Measurements from ENCODE around the gene FKBP5. TPM values are rescaled to one million over a fixed set of nuclear protein-coding genes. Genes with fewer than 3 reads are reported as not detected.

FKBP5 gene
- total RNA-seq, 3 donors from 2014 or later: 167 to 970 (median 266) TPM

DNA sequence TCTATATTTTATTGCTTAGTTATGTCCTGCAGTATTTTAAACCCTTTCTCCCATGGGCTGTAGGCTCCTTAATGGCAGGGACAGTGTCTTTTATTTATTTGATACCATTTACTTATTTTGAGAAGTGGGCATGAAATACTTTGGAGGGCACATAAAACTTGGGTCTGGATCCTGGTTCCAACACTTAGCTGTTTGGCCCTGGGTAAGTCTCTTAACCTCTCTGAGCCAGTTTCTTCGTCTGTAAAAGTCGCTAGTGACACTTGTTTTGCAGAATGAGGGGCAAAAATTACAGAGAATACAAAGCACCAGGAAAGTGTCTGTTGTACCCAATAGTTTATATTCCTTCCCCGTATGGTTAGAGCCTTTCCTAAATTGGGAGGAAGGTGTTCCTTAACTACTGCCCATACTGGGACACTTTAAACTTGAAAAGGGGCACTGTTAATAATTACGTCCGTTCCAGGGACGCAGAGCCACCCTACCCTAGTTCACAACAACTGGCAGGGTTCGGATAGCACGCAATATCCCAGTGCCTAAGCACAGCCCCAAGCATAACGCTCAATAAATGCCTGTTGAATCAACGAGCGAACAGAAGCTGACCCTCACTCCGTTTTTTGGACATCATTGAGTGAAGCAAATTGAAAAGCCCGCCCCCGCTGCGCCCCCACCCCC, 42.2 kb upstream of the FKBP5 start:
- Histone ChIP-seq H3K27ac (peak overlapping the region; percentile 98 to 99), H3K27me3 (no peaks in the 10 kb centered on the region), H3K9me3 (no peaks in the 10 kb centered on the region), H3K36me3 (no peaks in the 10 kb centered on the region), H3K4me1 (peaks cover 53 to 57% of the 10 kb centered on the region in 2 donors), H3K4me3 (peak overlapping the region; percentile 56 to 79 (median 64))
- no peak for DNase-seq (ENCODE audit: low spot score in 2 of 2)
- TF ChIP-seq, protein P1, sequence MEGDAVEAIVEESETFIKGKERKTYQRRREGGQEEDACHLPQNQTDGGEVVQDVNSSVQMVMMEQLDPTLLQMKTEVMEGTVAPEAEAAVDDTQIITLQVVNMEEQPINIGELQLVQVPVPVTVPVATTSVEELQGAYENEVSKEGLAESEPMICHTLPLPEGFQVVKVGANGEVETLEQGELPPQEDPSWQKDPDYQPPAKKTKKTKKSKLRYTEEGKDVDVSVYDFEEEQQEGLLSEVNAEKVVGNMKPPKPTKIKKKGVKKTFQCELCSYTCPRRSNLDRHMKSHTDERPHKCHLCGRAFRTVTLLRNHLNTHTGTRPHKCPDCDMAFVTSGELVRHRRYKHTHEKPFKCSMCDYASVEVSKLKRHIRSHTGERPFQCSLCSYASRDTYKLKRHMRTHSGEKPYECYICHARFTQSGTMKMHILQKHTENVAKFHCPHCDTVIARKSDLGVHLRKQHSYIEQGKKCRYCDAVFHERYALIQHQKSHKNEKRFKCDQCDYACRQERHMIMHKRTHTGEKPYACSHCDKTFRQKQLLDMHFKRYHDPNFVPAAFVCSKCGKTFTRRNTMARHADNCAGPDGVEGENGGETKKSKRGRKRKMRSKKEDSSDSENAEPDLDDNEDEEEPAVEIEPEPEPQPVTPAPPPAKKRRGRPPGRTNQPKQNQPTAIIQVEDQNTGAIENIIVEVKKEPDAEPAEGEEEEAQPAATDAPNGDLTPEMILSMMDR (IDR thresholded peaks at IDR 0.05): no peak
- TF ChIP-seq POLR2AphosphoS5 (IDR thresholded peaks at IDR 0.05) (no peak), POLR2A (IDR thresholded peaks at IDR 0.05) (no peak)
- intact Hi-C loops (cut with DNase I; ENCODE audit: low total_unique reads): loop anchor here (2.0 kb wide), 1 partner anchor 44 kb away; no protein-coding TSS in a partner anchor

DNA sequence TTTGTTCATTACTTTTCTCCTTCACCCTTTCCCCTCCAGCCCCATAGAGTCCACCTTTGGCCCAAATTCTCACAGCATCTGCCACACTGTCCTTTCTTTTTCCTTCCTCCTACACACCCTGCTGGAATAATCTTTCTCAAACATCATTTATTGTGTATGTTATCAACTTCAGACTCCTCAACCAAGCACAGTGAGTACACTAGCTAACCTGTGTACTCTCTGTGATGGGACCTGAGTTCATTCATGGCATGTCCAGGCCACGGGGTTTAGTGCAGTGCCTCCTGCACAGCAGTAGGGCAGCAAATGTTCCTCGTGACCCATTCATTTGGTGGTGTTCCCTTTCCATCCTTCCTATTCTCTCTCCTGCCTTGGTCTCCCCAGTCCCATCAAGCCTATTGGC, 41.0 kb upstream of the FKBP5 start:
- TF ChIP-seq, protein P1 (IDR thresholded peaks at IDR 0.05): no peak
- no peak for TF ChIP-seq POLR2A (IDR thresholded peaks at IDR 0.05)
- no peak for TF ChIP-seq POLR2AphosphoS5 (IDR thresholded peaks at IDR 0.05)
- intact Hi-C loops (cut with DNase I; ENCODE audit: low total_unique reads): loop anchor here (2.0 kb wide), 1 partner anchor 43 kb away; no protein-coding TSS in a partner anchor
- peaks cover 56 to 62% of the 10 kb centered on the region in 2 donors for H3K4me1 ChIP-seq
- DNase-seq (ENCODE audit: low spot score in 2 of 2): peak in 1 of 2 donors; percentile 10
- no peaks in the 10 kb centered on the region for H3K27me3 ChIP-seq
- no peak overlapping the region for H3K4me3 ChIP-seq
- H3K27ac ChIP-seq: peak overlapping the region; percentile 99 to 100
- H3K9me3 ChIP-seq: no peaks in the 10 kb centered on the region
- no peaks in the 10 kb centered on the region for H3K36me3 ChIP-seq

DNA sequence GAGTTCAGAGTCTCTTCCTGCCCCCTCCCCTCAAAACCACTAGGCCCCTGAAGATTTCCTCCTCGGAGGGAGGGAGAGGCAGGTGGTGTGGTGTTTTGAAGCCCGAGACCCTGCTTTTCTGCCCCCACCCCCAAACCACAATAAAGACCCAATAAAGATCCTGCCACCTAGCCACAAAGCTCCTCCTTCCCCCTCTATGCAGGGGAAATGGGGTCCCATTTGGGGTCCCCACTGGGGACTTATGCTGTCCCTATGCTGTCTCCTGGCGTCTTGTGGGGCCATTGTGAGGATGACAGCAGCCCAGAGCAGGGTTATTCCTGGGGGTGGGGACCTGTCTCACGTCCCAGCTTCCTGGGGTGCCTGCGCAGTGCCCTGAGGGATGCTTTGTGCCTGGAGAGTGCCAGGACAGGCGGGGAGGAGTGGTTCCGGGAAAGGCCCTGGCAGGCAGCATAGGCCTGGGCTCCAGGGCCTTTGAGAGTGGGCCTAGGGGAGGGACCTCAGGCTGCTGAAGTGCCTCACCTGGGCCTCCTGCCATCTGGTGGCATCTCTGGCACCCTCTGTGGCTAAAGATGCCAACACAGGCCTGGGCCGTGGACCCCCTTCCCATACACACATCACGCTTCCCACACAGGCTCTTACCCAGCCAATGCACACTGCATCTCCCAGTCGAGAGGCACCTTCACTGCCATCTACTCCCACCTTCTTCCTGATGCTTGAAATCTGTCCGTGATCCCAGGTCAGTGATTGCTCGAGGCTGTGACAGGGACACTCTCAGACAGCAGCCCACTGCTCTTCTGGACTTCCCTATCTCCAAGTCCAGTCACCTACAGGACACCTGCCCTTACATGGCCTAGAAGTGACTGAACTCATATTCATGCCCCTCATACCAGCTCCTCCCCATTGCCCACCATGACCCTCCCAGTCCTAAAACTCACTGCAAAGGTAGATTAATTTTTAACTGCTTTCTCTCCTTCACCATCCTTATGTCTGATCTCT, 40.3 kb upstream of the FKBP5 start:
- intact Hi-C loops (cut with DNase I; ENCODE audit: low total_unique reads): no loop called here
- H3K27ac ChIP-seq: peak overlapping the region; percentile 99 to 100
- H3K4me3 ChIP-seq: peak overlapping the region; percentile 44 to 77 (median 57)
- H3K36me3 ChIP-seq: no peaks in the 10 kb centered on the region
- peaks cover 55 to 62% of the 10 kb centered on the region in 2 donors for H3K4me1 ChIP-seq
- no peaks in the 10 kb centered on the region for H3K27me3 ChIP-seq
- no peaks in the 10 kb centered on the region for H3K9me3 ChIP-seq
- peak; percentile 91 to 94 for DNase-seq (ENCODE audit: low spot score in 2 of 2)
- peak; percentile 59 to 84 (median 78) for TF ChIP-seq POLR2AphosphoS5 (IDR thresholded peaks at IDR 0.05)
- TF ChIP-seq, protein P1 (IDR thresholded peaks at IDR 0.05): peak in 2 of 3 donors; percentile 8 to 24
- TF ChIP-seq POLR2A (IDR thresholded peaks at IDR 0.05): peak; percentile 7

DNA sequence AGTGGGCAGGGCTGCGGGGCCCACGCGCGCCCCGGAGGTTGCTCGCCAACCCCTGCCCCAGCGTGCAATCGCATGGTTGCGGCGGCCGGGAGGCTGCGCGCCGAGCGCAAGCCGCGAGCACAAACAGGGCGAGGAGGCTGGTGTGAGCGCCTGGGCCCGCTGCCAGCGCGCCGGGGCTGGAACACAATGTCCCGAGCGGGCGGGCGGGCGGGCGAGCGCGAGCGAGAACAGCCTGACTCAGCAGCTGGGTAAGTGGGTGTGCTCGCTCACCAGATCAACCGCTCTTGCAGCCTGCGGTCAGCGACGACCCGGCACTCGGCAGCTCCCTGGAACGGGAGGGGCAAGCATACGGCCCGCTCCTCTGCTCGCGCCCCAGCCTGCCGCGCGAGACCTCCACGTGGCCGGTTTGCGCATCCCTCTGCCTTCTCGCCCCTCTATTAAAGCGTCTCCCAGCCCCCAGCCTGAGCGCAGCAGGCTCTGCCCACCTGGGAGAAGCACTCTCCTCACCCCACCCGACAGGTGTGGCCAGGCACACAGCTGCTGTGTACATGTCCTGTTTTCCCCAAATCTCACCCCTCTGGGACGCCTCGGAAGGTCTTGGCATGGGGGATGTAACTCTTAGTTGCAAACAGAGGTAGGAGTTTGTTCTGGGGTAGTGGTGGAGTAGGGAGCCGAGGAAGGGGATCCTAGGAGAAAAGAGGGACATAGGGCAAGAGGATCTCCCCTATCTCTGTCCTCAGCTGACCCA, 39.4 kb upstream of the FKBP5 start:
- TF ChIP-seq POLR2AphosphoS5 (IDR thresholded peaks at IDR 0.05): peak; percentile 83 to 92 (median 91)
- TF ChIP-seq POLR2A (IDR thresholded peaks at IDR 0.05): peak; percentile 46
- TF ChIP-seq, protein P1 (IDR thresholded peaks at IDR 0.05): peak in 2 of 3 donors; percentile 17 to 31
- Histone ChIP-seq H3K4me3 (peak overlapping the region; percentile 44 to 77 (median 57)), H3K36me3 (no peaks in the 10 kb centered on the region), H3K27me3 (no peaks in the 10 kb centered on the region), H3K4me1 (peaks cover 47 to 59% of the 10 kb centered on the region in 2 donors), H3K9me3 (no peaks in the 10 kb centered on the region), H3K27ac (peak overlapping the region; percentile 99 to 100)
- peak; percentile 90 to 95 for DNase-seq (ENCODE audit: low spot score in 2 of 2)
- intact Hi-C loops (cut with DNase I; ENCODE audit: low total_unique reads): no loop called here
